PFSK-1 (cell line): ENCODE results near the gene NCOA7.

Experiments
- FOXP2 ChIP-seq: optimal IDR thresholded peaks from 2 replicates; pipeline ENCODE3; 2011; ENCODE audit warnings: borderline replicate concordance, control low read depth, inconsistent platforms; ENCODE audit not compliant: insufficient read depth; ENCODE audit errors: extremely low read length, extremely low read depth
- POLR2AphosphoS5 ChIP-seq: IDR thresholded peaks from 2 replicates; pipeline ENCODE4 v1.6.1; 2012; ENCODE audit warnings: low read depth, mild to moderate bottlenecking, control low read depth, low read length, moderate library complexity
- REST ChIP-seq, 2 experiments: IDR thresholded peaks; 2 replicates each; pipeline versions ENCODE4 v1.6.1 to v1.8.0; 2011 to 2012; ENCODE audit warnings: low read depth in 2 of 2, low read length in 2 of 2, control low read depth in 1 of 2, inconsistent platforms in 1 of 2, mild to moderate bottlenecking in 1 of 2, moderate library complexity in 1 of 2; ENCODE audit not compliant: insufficient read depth in 1 of 2
- SIN3A ChIP-seq: IDR thresholded peaks from 2 replicates; pipeline ENCODE4 v1.6.1; 2012; ENCODE audit warnings: mild to moderate bottlenecking, low read length, moderate library complexity, borderline replicate concordance; ENCODE audit not compliant: insufficient read depth
- TAF1 ChIP-seq: IDR thresholded peaks from 2 replicates; pipeline ENCODE4 v1.6.1; 2012; ENCODE audit warnings: low read length, control low read depth, borderline replicate concordance; ENCODE audit not compliant: insufficient read depth

NCOA7 gene

DNA sequence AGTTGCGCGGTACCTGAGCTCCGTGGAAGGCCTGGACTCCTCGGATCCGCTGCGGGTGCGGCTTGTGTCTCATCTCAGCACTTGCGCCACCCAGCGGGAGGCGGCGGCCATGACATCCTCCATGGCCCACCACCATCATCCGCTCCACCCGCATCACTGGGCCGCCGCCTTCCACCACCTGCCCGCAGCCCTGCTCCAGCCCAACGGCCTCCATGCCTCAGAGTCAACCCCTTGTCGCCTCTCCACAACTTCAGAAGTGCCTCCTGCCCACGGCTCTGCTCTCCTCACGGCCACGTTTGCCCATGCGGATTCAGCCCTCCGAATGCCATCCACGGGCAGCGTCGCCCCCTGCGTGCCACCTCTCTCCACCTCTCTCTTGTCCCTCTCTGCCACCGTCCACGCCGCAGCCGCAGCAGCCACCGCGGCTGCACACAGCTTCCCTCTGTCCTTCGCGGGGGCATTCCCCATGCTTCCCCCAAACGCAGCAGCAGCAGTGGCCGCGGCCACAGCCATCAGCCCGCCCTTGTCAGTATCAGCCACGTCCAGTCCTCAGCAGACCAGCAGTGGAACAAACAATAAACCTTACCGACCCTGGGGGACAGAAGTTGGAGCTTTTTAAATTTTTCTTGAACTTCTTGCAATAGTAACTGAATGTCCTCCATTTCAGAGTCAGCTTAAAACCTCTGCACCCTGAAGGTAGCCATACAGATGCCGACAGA, 31.4 kb upstream of the NCOA7 start:
- no peak for TF ChIP-seq POLR2AphosphoS5
- no peak for TF ChIP-seq SIN3A
- no peak for TF ChIP-seq FOXP2
- no peak for TF ChIP-seq REST (IDR thresholded peaks at IDR 0.05; ENCODE audit: insufficient read depth in 1 of 2, low read depth in 2 of 2, low read length in 2 of 2)
- no peak for TF ChIP-seq TAF1

GRCh38 chr6:125759959-125760457, 30.8 kb upstream of the NCOA7 start:
- TF ChIP-seq REST (IDR thresholded peaks at IDR 0.05; ENCODE audit: insufficient read depth in 1 of 2, low read depth in 2 of 2, low read length in 2 of 2), result no peak
- no peak for TF ChIP-seq POLR2AphosphoS5
- TF ChIP-seq TAF1, result no peak
- no peak for TF ChIP-seq FOXP2
- TF ChIP-seq SIN3A, result no peak

- TF ChIP-seq POLR2AphosphoS5 (no peak), TAF1 (no peak), FOXP2 (no peak), REST (IDR thresholded peaks at IDR 0.05; ENCODE audit: insufficient read depth in 1 of 2, low read depth in 2 of 2, low read length in 2 of 2) (no peak), SIN3A (no peak)
Measured at GRCh38 chr6:125764121-125764671, 26.6 kb upstream of the NCOA7 start.

GRCh38 chr6:125765944-125766343, 24.8 kb upstream of the NCOA7 start:
- TF ChIP-seq REST (IDR thresholded peaks at IDR 0.05; ENCODE audit: insufficient read depth in 1 of 2, low read depth in 2 of 2, low read length in 2 of 2) (no peak), TAF1 (no peak), SIN3A (no peak), FOXP2 (no peak), POLR2AphosphoS5 (no peak)
